ENCODE data around the gene DHH. TPM values are rescaled to one million over a fixed set of nuclear protein-coding genes. Genes with fewer than 3 reads are reported as not detected.

DHH gene
- total and polyA plus RNA-seq, 10 of the 15 experiments (the other 5 are each of a cell fraction or from before 2014, with no cell fraction given): 0.01 TPM; not detected in 9

- TF ChIP-seq CBFB (IDR thresholded peaks at IDR 0.05; ENCODE audit: low read depth) (no peak; the same call in 1 of the 2 replicates), IKZF2 (IDR thresholded peaks at IDR 0.05) (0 out of 4 replicates have a peak, but pooled peaks of 1 of the 2 experiments have one; percentile 20), YY1 (IDR thresholded peaks at IDR 0.05; ENCODE audit: low read depth, low read length) (peak; percentile 92), E2F4 (IDR thresholded peaks at IDR 0.05; ENCODE audit: low read depth, low read length) (peak; percentile 86), SMAD1 (IDR thresholded peaks at IDR 0.05; ENCODE audit: low read depth, partially characterized antibody) (peak; percentile 8), MTA2 (IDR thresholded peaks at IDR 0.05; ENCODE audit: low read depth) (no peak), CHD1 (IDR thresholded peaks at IDR 0.05; ENCODE audit: low read depth, low read length) (0 out of 2 replicates have a peak, but pooled peaks have one; percentile 44), RUNX3 (IDR thresholded peaks at IDR 0.05; ENCODE audit: low read length) (peak; percentile 52; the same call in 1 of the 2 replicates)
These were observed 35.8 kb upstream of the DHH start (continued) for GRCh38 chr12:49130151-49131050.
